MV-4-11 (cell line): ENCODE measurements around the gene HSBP1L1.
A peak's percentile ranks its signal among the peaks of the same experiment; 100 is the strongest.
"Not testable (repeated sequence)": the region's sequence is repeated elsewhere in the genome, so short reads cannot be mapped to it uniquely, and the experiment has no call there.

ENCODE experiments used
- DNase-seq: peaks from one replicate; lab custom pipeline; 2025; lab: John Stamatoyannopoulos, UW

Gene HSBP1L1

DNA sequence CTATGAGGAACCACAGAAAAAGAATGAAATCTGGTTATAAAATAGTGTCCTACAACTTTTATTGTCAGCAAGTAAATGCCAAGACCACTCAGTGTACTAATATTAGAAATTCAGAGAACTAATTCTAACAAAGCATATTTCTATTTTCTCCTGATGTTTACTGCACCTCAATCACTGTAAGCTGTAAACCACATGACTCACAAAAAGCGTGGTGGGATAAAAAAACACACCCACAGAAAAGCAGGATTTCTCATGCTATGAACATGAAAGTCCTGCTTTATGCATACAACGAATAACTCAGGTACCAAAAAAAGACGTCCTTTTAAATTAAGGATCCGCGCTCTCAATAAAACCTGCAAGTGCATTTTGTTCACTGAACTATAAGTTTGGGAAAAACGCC lies 23.1 kb downstream of the HSBP1L1 start:
- no peak for DNase-seq

DNA sequence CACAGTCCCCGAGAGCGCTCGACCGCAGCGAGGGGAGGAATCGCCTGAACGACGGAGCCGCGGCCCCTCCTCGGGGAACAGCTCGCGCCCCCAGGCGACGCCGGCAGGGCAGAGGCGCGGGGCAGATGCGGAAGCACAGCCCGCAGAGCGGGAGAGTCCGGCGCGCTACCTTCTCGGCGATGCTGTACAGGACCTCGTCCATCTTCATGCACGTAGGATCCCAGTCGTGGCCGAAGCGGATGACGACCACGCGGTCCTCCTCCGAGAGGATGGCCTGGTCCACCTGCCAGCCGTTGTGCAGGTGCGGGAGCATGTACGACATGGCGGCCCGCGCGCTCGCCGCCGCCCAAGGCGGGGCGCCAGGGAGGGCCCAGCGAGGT lies 23.6 kb downstream of the HSBP1L1 start:
- DNase-seq, result peak; percentile 53

DNA sequence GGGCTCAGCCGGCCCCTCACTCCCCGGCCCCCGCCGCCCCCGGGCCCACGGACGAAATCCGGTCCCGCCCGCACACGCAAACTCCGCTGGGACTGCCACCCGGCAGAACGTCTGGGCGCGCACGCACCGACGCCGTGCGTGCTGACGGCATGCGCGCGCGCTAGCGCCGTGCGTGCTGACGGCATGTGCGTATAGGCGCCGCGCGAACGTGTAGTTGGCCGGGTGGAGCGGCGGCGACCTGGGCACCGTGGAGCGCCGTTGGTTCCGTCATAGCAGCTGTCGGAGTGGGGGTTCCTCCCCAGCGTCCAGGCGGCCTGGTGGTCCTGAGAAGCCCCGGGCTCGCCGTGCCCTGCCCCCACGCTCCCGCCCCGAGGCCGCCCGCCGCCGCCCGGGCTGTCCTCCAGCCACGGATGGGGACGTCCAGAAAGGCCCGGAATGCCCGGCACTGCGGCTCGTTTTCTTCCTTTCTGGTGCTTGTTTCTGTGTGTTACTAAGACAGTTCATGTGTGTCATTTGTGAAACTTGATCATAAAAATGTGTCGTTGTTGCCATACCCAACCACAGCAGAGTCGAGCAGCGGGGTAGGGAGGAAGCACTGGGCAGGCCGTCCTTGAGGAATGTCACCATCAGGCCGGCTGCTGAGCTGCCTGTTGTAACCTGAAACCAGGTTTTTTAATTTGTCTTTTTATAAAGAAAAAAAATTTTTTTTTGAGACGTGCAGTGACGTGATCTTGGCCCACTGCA lies 24.2 kb downstream of the HSBP1L1 start, which contains the start of gene TXNL4A:
Gene TXNL4A (minus strand): TSS at position 113 of the 744 bp plus-strand sequence. CDS start 171 bp downstream, outside the sequence.
- DNase-seq, result peak; percentile 84

DNA sequence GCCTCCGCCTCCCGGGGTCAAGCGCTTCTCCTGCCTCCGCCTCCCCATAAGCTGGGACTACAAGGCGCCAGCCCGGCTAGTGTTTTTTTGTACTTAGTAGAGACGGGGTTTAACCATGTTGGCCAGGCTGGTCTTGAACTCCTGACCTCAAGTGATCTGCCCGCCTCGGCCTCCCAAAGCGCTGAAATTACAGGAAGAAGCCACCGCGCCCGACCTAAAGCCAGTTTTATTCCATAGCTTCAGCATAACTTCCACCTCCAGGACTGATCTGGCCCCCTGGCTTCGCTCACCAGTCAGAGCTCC lies 24.7 kb downstream of the HSBP1L1 start:
- peak; percentile 31 for DNase-seq

DNA sequence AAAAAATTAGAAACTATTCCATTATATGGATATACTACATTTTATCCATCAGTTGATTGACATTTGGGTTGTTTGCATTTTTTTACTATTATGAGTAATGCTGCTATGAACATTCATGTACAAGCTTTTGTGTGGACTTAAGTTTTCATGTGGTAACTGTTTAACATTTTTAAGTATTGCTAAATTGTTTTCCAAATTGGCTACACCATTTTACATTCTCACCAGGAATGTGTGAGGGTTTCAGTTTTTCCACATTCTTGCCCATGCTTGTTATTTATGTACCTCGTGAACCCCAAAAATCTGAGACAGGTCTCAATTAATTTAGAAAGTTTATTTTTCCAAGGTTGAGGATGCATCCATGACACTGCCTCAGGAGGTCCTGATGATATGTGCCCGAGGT lies 27.1 kb downstream of the HSBP1L1 start:
- DNase-seq, result no peak

DNA sequence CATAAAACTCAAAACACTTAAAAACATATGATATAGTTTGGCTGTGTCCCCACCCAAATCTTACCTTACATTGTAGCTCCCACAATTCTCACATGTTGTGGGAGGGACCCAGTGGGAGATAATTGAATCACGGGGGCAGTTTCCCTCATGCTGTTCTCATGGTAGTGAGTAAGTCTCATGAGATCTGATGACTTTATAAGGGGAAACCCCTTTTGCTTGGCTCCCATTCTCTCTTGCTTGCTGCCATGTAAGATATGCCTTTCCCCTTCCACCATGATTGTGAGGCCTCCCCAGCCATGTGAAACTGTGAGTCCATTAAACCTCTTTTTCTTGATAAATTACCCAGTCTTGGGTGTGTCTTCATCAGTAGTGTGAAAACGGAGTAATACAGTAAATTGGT lies 35.3 kb downstream of the HSBP1L1 start:
- not testable (repeated sequence) for DNase-seq

DNA sequence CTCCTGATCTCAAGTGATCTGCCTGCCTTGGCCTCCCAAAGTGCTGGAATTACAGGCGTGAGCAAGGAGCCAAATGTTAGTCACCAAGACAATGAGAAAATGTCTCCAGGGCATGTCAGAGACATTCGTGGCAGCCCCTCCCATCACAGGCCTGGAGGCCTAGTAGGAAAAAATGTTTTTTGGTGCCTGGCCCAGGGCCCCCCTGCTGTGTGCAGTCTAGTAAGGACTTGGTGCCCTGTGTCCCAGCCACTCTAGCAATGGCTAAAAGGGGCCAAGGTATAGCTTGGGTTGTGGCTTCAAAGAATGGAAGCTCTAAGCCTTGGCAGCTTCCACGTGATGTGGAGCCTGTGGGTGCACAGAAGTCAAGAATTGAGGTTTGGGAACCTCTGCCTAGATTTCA lies 36.4 kb downstream of the HSBP1L1 start:
- DNase-seq, result no peak

DNA sequence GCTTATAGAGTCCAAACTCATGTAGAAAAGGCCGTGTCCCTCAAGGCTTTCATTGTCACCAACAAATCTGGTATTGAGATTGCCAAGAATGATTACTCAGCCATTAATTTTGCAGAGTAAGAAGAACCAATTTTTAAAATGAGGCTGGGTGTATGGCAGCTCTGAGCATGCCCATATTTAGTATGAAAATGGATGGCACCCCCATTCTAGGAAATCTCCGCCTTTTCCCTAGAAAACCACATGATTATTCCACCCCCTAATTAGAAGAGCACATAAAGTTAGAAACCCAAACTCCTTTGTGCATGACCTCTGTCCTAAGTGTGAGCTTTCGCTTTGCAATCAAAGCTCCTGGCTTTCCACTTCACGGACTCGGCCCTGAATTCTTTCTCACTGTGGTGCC lies 38.0 kb downstream of the HSBP1L1 start:
- no peak for DNase-seq

DNA sequence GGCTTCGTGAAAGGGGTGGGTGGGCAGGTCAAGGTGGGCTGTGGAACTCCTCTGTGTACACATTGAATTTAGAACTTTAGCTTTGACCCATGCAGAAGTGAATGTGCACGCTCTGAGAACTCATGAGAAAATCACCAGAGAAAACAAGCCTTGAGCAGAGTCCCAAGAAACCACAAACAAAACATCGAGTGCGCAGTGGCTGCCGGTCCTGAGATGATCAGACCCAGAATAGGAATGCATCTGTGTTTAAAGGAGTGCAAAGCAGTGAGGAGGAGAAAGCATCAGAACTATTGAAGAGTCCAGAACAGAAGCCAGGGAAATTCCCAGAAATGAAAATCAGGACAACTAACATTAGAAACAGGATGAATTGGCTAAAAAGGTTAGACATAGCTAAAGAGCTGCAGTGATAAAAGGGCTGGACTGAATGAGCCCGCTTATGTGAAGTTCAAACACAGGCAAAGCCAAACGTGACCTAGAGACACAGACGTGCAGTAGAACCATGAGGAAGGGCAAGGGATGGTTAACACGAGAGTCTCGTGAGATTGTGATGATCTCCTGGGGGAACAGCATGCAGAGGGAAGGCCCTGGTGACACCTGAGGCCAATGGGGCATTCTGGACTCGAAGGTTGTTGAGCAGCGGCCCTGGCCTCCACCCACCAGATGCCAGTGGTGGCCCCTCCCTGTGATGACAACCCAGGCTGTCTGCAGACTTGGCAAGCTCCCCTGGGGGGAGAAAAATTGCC lies 40.3 kb downstream of the HSBP1L1 start:
- no peak for DNase-seq

DNA sequence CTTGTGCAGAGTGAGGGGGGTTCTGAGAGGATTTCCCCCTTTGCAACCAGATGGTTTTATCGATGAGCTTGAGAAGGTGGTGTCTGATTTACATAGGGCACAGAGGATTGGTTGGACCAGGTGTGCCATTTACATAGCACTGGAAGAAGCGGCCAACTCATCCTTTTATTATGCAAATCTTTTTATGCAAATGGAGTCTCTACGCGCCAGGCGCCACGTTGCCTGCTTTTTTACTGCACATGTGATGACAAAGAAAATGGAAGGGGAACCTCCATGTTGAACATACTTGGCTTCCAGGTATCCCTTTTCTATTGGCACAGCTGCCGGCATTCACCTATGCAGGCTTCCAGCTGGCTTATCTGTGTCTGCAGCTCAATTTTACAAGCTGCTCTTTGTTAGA lies 42.3 kb downstream of the HSBP1L1 start:
- no peak for DNase-seq

DNA sequence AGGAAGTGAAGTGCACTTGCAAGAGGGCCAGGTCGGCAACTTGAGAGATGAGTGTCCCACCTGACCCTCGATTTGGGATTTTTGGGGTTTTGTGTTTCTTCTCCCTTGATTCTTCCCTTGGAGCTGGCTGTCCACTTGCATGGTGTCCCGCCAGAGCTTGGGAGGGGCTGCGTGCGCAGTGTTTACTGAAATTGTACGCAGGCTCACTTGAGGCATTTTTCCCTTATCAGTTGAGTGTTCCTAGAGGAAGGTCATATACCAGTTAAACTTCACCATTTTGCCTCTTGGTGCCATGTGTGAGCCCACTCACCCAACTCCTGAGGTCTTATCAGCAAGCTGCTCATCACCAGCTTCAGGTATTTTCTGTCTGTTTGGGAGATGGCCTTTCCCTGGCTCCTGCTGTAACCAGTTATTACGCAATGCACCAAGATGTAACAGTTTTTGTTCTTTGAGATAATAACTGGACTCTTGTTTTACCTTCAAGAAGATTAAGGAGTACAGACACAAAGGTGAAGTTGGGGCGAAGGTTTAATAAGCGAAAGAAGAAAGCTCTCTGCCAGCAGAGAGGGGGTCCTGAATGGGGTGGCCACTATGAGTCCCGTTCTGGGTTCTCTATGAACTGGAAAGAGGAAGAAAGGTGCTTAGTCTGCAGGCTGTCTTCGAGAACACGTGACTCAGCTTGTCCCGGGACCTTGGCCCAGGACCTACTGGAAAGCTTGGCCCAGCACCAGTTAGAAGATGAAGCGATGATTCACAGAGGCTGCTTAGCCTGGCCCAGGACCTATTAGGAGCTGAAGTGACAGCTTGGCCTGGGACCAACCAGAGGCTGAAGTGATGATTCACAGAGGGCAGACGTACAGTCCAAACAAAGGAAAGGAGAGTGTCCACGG lies 45.5 kb downstream of the HSBP1L1 start:
- DNase-seq, result no peak

DNA sequence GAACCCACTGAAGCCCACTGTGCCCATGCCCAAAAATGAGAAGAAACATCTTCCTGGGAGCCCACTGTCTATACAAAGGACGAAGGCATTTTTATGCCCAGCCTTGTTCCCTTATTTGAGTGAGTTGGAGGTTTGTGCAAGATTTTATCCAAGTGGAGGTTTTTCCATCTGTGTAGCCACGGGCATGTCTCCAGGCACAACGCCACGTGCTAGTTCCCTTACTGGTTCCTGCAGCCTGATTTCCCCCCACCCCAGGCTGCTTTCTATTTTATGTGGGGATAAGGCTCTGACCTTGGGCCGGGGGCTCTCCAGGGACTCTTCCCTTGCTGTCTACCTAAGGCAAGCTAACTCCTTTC lies 46.1 kb downstream of the HSBP1L1 start:
- no peak for DNase-seq

DNA sequence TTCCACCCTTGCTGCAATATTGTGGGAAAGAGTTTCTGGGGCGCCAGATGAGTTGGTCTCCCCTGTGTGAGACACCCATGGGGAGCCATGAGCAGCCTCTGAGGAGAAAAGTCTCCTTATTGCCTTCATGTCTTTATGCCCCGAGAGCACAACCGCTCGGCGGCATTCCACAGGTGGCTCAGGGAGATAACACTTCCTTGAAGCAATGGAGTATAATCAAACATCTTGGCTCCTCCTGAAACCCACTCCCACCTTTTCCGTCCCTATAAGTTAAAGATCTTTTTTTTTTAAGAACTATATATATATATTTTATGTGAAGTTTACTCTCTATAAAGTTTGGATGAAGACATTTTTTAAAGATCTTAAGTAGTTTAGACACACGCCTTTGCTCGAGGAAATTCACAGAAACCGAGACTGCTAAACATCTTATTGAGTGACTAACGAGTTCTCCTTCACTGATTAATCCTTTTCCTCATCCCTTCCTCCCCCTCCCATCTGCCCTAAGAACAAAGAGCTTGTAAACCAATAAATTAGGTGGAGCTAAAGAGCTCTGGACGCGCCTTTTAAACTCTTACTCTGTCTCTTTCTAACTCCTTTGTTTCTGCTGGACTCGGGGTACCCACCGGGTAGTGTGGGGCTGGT lies 47.2 kb downstream of the HSBP1L1 start:
- DNase-seq, result not testable (repeated sequence)

DNA sequence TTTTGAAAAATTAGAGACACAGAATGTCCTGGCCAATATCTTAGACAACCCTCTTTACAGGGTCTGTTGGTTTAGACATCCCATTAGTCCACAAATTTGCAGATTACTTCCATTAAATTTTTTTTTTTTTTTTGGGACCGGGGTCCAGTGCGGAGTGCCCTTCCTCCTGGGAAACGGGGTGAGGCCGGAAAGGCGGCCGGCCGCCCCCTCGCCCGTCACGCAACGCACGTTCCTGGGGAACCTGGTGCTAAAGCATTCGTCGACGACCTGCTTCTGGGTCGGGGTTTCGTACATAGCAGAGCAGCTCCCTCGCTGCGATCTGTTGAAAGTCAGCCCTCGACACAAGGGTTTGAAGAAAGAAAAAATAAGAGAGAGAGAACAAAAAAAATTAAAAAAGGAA lies 48.3 kb downstream of the HSBP1L1 start:
- DNase-seq, result no peak
